GM19043 (cell line): Measurements from ENCODE around the gene ZNF90.
"Not testable (repeated sequence)": the region's sequence is repeated elsewhere in the genome, so short reads cannot be mapped to it uniquely, and the experiment has no call there.

Experiments used
- ATAC-seq: cut with Tn5 transposase; IDR thresholded peaks from one replicate; pipeline ENCODE4 v1.9.1; 2021; ENCODE audit warnings: low read depth; ENCODE audit not compliant: unreplicated experiment

Gene ZNF90

GRCh38 chr19:20077791-20078463 lies at the start of gene ZNF90:
Gene ZNF90 (plus strand): TSS chr19:20078000. CDS start chr19:20078133, 133 bp downstream.
- peak; percentile 94 for ATAC-seq

DNA sequence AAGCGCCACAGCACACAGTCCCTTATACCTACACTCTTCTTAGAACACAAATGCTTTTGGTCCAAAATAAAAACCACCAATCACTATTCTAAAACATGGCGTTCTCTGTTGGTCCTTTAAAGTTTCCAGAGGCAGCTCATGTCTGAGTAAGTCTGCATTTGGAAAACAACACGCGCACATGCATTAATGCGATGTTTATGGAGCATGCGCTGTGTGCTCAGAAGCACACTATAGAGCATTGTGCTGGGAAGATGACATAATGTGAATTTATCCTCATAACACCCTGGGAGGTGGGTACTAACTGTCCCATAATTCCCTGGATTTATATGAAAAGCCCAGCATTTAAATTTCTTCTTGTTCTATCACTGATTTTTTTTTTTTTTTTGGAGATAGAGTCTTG lies 49.2 kb upstream of the ZNF90 start:
- no peak for ATAC-seq

DNA sequence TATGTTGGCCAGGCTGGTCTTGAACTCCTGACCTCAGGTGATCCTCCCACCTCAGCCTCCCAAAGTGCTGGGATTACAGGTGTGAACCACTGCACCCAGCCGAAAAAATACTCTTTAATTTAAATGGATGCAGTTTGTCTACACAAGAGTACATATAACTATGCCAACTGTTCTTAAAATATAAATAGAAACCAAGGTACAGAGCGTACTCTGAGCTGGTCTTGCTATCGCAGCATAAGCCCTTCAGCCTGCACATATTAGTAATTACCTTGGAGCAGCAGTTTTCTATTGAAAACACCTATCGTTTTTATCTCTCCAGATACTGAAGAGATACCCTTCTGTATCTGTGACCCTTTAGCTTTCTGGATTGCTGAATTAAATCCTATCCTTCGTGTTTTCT lies 41.9 kb upstream of the ZNF90 start:
- no peak for ATAC-seq

GRCh38 chr19:20038358-20039202 lies 39.2 kb upstream of the ZNF90 start:
- no peak for ATAC-seq

GRCh38 chr19:20039203-20039723 lies 38.5 kb upstream of the ZNF90 start, which contains the start of gene ZNF682:
Gene ZNF682 (minus strand): TSS chr19:20039505. CDS start chr19:20039345, 160 bp downstream.
- ATAC-seq, result peak; percentile 95

- no peak for ATAC-seq
Measured at GRCh38 chr19:20044663-20045062, 33.1 kb upstream of the ZNF90 start.

GRCh38 chr19:20045742-20046141 lies 32.1 kb upstream of the ZNF90 start:
- ATAC-seq, result not testable (repeated sequence)

GRCh38 chr19:20051841-20052768 lies 25.7 kb upstream of the ZNF90 start:
- peak; percentile 96 for ATAC-seq

GRCh38 chr19:20058738-20059137 lies 19.1 kb upstream of the ZNF90 start:
- ATAC-seq, result not testable (repeated sequence)

- no peak for ATAC-seq
Measured at GRCh38 chr19:20060282-20060681, 17.5 kb upstream of the ZNF90 start.

- ATAC-seq, result no peak
Measured at GRCh38 chr19:20066861-20067260, 10.9 kb upstream of the ZNF90 start.

DNA sequence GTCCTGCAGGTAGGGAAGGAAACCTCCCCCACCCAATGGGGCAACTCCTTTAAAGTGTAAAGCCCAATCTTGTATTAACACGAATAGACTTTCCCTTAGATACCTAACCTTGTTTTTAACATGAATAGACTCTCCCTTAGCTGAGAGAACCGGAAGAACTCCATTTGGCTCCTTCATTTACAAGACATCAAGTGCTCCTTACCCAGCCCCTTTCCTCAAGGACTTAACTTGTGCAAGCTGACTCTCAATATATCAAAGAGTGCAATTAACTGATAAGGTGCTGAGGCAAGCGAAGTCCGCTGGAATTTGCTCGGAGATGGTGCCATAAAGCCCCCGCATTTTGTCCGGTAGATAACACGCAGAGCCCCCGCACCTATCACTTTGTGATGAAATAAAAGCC lies 9.9 kb upstream of the ZNF90 start:
- no peak for ATAC-seq

DNA sequence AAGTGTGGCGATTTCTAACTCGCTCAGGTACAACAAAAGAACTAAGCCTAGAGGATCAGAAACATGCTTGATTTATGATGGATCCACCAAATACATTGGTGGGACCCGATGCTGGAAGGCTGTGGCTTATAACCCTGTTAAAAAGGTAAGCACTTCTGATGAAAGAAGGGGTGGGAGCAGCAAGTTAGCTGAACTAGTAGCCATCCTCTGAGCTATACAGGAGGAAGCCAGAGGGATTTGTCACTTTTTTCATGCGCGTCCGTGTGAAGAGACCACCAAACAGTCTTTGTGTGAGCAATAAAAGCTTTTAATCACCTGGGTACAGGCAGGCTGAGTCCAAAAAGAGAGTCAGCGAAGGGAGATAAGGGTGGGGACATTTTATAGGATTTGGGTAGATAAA lies 9.2 kb upstream of the ZNF90 start:
- ATAC-seq, result not testable (repeated sequence)

DNA sequence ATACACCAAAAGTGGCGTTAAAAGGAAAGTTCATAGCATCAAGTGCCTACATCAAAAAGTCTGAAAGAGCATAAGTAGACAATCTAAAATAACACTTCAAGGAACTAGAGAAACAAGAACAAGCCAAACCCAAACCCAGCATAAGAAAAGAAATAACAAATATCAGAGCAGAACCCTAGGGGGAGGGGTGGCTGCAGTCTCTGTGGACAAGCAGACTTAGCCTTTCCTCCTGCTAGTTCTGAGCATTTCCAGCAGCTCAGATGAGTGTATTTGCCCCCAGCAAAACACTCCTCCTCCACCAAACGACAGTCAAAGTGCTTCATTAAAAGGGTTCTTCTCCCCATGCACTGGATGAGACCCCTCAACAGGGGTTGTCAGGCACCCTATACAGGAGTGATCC lies 7.1 kb upstream of the ZNF90 start:
- ATAC-seq, result no peak

GRCh38 chr19:20072936-20073335 lies 4.9 kb upstream of the ZNF90 start:
- no peak for ATAC-seq

GRCh38 chr19:20078581-20079031 lies 806 bp downstream of the ZNF90 start:
- no peak for ATAC-seq

GRCh38 chr19:20079476-20079875 lies 1.7 kb downstream of the ZNF90 start:
- no peak for ATAC-seq

DNA sequence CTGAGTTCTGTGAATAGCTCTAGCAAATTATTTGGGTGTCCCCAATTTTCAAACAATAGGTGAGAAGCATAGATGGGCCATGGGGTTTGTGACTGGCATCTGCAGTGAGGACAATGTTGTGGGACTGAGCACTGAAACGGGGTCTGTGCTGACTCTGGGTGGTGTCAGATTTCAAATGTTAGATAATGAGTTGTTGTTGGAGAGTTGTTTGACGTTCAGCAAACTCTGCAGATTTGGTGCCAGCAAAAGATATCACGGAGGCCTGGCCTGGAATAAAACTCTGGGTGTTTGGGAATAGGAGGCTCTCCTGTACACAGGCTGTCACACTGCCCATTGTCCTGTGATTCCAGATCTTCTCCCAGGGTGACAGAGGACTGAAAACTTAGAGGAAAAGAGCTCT lies 2.9 kb downstream of the ZNF90 start:
- ATAC-seq, result no peak

DNA sequence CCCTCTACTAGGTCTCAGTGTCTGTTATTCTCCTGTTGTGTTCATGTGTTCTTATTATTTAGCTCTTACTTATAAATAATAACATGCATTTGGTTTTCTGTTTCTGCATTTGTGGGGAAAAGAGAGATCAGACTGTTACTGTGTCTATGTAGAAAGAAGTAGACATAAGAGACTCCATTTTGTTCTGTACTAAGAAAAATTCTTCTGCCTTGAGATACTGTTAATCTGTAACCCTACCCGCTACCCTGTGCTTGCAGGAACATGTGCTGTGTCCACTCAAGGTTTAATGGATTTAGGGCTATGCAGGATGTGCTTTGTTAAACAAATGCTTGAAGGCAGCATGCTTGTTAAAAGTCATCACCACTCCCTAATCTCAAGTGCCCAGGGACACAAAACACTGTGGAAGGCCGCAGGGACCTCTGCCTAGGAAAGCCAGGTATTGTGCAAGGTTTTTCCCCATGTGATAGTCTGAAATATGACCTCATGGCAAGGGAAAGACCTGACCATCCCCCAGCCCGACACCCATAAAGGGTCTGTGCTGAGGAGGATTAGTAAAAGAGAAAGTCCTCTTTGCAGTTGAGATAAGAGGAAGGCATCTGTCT lies 4.5 kb downstream of the ZNF90 start:
- ATAC-seq, result not testable (repeated sequence)

DNA sequence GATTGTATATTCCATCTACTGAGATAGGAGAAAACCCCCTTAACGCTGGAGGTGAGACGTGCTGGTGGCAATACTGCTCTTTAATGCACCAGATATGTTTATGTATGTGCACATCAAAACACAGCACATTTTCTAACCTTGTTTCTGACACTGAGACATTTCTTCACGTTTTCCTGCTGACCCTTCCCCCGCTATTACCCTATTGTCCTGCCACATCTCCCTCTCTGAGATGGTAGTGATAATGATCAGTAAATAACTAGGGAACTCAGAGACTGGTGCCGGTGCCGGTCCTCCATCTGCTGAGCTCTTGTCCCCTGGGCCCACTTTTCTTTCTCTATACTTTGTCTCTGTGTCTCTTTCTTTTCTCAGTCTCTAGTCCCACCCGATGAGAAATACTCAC lies 5.1 kb downstream of the ZNF90 start:
- not testable (repeated sequence) for ATAC-seq
